ENCODE measurements around the gene PDGFA. TPM values are rescaled to one million over a fixed set of nuclear protein-coding genes. Genes with fewer than 3 reads are reported as not detected.

The PDGFA gene
- total and polyA plus RNA-seq, 5 experiments from 2014 or later: 0.21 to 0.30 TPM; not detected in 3

DNA sequence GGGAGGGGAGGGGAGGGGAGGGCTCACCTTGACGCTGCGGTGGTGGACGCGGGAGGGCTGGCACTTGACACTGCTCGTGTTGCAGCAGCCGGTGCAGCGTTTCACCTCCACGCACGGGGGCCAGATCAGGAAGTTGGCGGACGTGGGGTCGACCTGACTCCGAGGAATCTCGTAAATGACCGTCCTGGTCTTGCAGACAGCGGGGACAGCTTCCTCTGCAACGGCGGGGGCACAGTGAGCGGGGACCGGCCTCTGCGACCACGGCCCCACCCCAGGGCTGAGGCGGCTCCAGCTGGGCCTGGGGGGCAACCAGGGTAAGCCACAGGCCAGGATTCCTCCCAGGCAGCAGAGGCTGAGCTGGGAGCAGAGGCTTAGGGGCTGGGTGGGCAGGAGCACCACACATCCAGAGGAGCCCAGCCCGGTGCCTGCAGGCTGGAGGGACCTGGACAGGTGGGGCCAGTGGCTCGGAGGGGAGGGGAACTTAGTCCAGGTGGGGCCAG, 8.8 kb downstream of the PDGFA start:
- Mint-ChIP-seq H3K9me3 (no peaks in the 10 kb centered on the region), H3K27me3 (peaks cover 0 to 20% (median 8%) of the 10 kb centered on the region in 5 donors), H3K4me1 (no peaks in the 10 kb centered on the region), H3K4me3 (no peak overlapping the region), H3K27ac (no peak overlapping the region), H3K36me3 (no peaks in the 10 kb centered on the region)
- ATAC-seq (no peak), DNase-seq (peak in 1 of 10 donors; percentile 3)
- POLR2A ChIA-PET: no interaction called here

DNA sequence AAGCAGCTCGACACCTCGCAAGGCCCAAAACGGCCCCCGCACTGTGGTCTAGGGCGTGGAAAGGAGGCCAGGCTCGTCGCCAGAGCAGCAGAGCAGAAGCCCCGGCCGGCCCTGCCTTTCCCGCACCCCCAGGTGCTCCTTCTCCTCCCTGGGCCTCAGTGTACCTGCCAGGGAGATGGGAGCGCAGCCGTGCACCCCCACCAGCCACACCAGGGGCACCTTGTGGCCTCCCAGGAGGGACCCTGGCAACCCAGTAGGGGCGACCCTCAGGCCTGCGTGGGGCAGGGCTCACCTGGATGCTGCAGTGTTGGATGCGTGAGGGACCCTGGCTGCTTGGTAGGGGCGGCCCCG, 9.5 kb downstream of the PDGFA start:
- no peak for ATAC-seq

DNA sequence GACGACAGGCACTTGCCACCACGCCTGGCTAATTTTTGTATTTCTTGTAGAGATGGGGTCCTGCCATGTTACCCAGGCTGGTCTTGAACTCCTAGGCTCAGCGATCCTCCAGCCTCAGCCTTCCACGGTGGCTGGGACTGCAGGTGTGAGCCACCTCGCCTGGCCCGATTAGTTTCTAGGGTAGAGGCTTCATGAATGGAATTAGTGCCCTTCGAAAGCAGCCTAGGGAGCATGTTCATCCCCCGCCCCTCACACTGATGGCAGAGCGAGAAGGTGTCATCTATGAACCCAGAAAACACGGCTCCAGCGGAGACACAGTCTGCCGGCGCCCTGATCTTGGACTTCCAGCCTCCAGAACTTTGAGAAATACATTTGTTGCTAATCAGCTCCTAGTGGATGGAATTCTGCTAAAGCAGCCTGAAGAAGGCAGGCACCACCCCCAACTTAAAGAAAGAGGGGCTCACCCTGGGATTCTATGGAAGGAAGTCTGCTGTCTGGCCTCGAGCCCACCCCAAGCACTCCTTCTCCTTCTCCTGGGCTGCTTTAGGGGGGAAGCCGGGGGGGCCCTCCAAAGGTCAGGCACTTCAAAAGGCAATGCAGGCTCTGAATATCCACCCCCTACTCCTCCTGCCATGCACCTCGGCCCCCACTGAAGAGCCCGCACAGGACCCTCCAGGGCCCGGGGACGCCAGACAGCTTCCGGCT, 10.1 kb downstream of the PDGFA start:
- no peak overlapping the region for H3K27ac Mint-ChIP-seq
- no peak overlapping the region for H3K4me3 Mint-ChIP-seq
- ATAC-seq (no peak), DNase-seq (no peak)
- H3K27me3 Mint-ChIP-seq: peaks cover 0 to 8% (median 5%) of the 10 kb centered on the region in 5 donors
- no peaks in the 10 kb centered on the region for H3K36me3 Mint-ChIP-seq
- no peaks in the 10 kb centered on the region for H3K9me3 Mint-ChIP-seq
- no peaks in the 10 kb centered on the region for H3K4me1 Mint-ChIP-seq
- POLR2A ChIA-PET: no interaction called here

More for the DNA sequence above, 9.5 kb downstream of the PDGFA start:
- Mint-ChIP-seq H3K4me1 (no peaks in the 10 kb centered on the region), H3K4me3 (no peak overlapping the region), H3K9me3 (no peaks in the 10 kb centered on the region), H3K27me3 (peaks cover 0 to 13% (median 5%) of the 10 kb centered on the region in 5 donors), H3K27ac (no peak overlapping the region), H3K36me3 (no peaks in the 10 kb centered on the region)
- DNase-seq: no peak
- POLR2A ChIA-PET: no interaction called here

DNA sequence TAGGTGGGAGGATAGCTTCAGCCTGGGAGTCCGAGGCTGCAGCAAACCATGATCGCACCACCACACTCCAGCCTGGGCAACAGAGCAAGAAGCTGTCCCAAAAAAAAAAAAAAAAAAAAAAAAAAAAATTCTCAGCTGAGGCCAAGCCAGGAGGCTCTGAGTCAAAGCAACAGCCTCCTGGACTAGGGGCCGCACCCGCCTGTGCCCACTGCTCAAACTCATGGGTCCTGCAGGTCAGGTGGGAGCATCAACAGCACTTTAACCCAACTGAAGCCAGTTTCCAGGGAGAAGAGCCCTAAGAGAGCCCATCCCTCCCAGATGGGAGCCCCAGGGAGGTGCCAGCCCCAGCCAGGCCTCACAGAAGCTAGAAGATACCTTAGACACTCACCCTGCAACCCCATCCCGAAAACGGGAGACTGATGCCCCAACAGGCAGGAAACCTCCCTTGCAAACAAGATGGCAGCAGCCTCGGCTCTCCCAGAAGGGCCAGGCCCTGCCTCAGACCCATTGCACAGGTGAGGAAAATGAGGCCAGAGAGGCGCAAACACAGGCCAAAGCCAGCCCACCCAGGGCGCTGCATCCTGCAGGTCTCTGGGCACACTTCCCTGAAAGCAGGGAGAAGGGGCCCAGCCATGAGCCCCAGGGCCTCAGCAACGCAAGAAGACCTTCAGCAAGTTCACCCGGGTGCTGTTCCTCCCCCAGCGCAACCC, 11.0 kb downstream of the PDGFA start:
- Mint-ChIP-seq H3K36me3 (no peaks in the 10 kb centered on the region), H3K27ac (no peak overlapping the region), H3K27me3 (peaks cover 0 to 2% (median under 1%) of the 10 kb centered on the region in 5 donors), H3K4me1 (no peaks in the 10 kb centered on the region), H3K9me3 (no peaks in the 10 kb centered on the region), H3K4me3 (no peak overlapping the region)
- DNase-seq: no peak
- POLR2A ChIA-PET: interaction anchor here (0.7 kb wide), 1 partner anchor 161 kb away, joined by 6 read pairs; no protein-coding TSS in a partner anchor
- no peak for ATAC-seq

DNA sequence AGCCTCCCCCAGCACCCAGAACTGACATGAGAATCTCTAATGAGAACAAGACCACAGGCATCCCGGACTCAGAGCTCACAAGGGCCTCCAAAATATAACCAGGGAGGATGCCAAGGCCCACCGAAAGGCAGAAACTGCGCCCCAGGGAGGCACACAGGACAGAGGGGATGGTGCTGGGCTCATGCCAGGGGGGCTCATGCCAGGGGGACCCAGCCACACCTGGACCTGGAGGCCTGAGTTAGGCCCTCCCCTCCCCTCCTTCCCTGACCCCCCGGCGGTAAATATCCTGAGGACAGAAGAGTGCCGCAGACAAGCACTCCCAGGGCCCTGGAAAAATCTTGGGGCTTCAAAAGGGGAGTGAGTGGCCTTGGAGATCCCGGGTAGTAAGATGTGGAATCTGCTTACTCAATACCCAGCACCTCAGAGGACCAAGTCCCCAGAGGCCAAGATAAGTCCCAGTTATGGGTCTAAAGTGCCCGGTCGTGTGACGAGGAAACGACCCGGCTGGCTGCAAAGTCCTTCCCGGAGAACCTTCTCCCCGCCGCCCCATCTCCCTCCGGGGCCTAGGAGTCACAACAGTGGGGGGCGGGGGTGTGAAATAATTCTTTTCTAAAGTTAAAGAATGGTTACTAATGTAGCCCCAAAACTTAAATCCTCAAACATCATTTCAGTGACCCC, 11.9 kb downstream of the PDGFA start:
- POLR2A ChIA-PET: interaction anchor here (0.6 to 0.7 kb wide), 2 partner anchors 160 to 201 kb away, joined by 4 to 6 read pairs; no protein-coding TSS in a partner anchor
- ATAC-seq (no peak), DNase-seq (no peak)
- Mint-ChIP-seq H3K27me3 (no peaks in the 10 kb centered on the region), H3K36me3 (no peaks in the 10 kb centered on the region), H3K4me1 (no peaks in the 10 kb centered on the region), H3K27ac (no peak overlapping the region), H3K4me3 (no peak overlapping the region), H3K9me3 (no peaks in the 10 kb centered on the region)

DNA sequence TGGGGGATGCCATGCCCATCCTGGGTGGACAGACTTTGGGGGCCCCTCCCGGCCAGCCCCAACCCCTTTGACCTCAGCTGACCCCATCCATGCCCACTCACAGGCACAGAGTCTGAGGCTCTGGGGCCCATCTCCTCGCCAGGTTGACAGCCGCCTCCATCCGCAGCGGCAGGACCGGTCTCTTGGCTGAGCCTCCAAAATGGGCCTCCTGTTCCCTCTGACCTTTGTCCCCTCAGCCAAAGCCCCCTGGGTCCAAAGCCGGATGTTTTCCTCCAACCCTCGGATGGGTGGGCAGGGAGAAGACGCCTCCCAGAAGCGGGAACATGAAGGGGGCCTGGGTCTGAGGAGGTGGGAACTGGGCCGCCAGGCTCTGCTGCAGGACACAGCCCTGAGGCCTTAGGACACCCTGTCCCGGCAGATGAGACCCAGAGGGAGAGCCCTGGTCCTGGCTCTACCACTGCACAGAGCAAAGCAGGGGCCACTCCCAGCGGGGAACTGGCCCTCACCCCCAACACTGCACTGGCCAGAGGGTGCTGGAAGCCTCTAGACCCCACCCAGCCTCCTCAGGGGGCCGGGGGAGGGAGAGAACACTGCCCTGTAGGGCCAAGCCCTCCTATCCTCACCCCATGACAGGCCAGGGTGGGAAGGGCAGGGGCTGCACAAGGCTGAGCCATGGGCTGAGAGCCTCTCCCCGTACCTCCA, 12.6 kb downstream of the PDGFA start:
- Mint-ChIP-seq H3K27me3 (no peaks in the 10 kb centered on the region), H3K4me1 (no peaks in the 10 kb centered on the region), H3K27ac (no peak overlapping the region), H3K4me3 (no peak overlapping the region), H3K36me3 (no peaks in the 10 kb centered on the region), H3K9me3 (no peaks in the 10 kb centered on the region)
- POLR2A ChIA-PET: interaction anchor here (0.6 kb wide), 1 partner anchor 202 kb away, joined by 4 read pairs; no protein-coding TSS in a partner anchor
- DNase-seq: peak in 1 of 10 donors; percentile 3
- no peak for ATAC-seq

DNA sequence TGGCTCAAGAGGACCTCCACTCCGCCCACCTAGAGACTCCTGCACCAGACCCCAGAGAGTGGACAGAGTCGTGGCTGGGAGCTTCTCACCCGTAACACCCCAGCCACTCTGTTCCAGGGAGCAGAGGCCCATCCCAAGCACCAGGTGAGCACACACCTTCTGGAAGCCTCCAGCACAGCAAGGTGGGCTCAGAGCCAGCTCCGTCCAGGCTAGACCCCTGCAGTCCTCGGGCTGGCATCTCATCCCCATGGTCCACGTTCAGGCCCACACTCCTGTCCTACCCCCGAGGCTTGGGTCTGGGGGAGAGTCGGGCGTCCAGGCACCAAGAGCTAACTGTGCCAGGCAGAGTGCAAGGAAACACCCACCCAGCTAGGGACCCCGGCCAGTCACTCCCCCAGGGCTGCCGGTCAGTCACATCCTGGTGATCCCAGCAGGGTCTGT, 13.2 kb downstream of the PDGFA start:
- Mint-ChIP-seq H3K36me3 (no peaks in the 10 kb centered on the region), H3K4me3 (no peak overlapping the region), H3K27me3 (no peaks in the 10 kb centered on the region), H3K27ac (no peak overlapping the region), H3K4me1 (no peaks in the 10 kb centered on the region), H3K9me3 (no peaks in the 10 kb centered on the region)
- ATAC-seq (no peak), DNase-seq (no peak)
- POLR2A ChIA-PET: no interaction called here

DNA sequence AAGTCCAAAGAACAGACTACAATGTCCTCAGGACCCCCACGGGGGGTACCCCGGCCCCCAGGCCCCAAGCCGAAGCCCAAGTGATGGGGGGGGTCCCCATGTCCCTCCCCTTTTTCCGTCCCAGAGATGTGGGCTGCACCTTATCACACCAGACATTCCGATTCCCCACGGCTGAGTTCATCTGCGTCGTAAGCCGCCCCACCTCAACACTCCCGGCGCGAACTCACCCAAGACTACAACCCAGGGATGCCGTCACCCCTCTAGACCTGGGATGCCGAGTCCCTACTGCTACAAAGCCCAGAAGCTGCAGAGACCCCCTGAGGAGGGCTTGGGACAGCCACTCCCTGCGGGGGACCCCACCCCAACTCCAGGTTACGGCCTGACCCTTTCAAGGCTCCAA, 14.5 kb downstream of the PDGFA start:
- ATAC-seq: no peak
- Mint-ChIP-seq H3K4me1 (peaks cover 0 to 2% (median 0%) of the 10 kb centered on the region in 4 donors), H3K27ac (peak overlapping the region in 2 of 10 donors; percentile 15 to 41), H3K27me3 (no peaks in the 10 kb centered on the region), H3K36me3 (no peaks in the 10 kb centered on the region), H3K9me3 (no peaks in the 10 kb centered on the region), H3K4me3 (no peak overlapping the region)
- DNase-seq: no peak
- POLR2A ChIA-PET: no interaction called here

DNA sequence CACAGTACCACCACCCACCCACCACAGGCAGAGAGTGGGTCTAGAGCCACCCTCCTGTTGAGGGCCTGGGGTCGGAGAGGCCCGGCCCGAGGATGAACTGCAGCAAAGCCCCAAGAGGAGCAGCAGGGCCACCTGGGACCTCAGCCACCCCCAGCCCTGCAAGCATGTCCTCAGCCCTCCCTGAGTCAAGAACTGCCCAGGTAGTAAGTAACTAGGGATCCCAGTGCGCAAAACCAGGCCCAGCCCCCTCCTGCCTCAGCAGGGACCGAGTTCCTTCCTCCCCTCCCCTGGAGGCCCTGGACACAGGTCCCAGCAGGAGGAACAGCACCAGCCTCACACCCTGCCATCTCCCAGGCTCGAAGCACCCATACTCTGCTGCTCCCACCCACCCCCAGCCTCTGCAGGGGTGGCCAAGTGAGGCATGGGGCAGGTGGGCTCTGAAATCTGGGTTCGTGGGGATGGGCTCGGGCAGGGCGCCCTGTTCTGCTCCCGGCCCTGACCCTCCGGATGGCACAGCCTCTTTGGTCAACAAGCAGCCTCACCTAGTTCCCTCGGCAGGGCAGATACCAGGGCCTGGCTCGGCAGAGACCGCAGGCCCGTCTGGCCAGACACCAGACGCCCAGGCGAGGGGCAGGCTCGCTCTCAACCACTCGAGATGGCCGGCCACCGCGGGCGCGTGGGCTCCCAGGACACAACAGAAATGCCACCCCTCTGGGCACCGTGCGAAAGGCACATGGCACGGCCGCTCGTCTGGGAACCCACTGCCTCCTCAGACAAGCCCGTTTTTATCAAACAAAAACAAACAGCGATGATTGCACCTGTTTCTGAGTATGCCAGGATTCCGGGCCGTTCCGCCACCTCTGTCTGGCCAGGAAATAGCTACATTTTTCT, 15.2 kb downstream of the PDGFA start:
- H3K27me3 Mint-ChIP-seq: no peaks in the 10 kb centered on the region
- H3K9me3 Mint-ChIP-seq: no peaks in the 10 kb centered on the region
- H3K27ac Mint-ChIP-seq: peak overlapping the region in 1 of 10 donors; percentile 41
- H3K4me3 Mint-ChIP-seq: no peak overlapping the region
- H3K36me3 Mint-ChIP-seq: no peaks in the 10 kb centered on the region
- peaks cover 0 to 2% (median 0%) of the 10 kb centered on the region in 4 donors for H3K4me1 Mint-ChIP-seq
- POLR2A ChIA-PET: no interaction called here
- ATAC-seq (no peak), DNase-seq (no peak)

DNA sequence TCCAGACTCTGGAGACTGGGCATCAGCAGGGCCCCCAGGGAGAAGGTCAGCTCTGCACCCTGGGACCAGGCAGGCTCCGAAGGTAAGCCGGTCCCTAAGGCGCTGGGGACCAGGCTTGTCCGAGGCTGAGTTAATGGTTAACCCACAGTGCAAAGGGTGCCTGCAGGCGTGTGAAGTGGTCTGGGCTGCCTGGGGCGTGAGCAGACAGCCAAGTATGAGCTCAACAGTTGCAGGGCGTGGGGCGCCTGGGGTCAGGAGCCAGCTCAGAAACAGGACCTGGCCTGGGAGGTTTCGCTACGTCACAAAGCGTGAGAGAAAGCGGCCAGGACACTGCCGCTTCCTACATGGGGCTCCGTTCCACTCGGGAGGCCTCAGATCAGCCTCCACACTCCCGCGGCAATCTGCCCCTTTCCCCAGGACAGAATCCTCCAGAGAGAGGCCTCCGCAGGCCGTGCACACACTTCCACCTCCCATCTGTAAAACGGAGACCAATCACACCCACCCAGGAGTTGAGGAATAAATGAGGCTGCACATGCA, 16.0 kb downstream of the PDGFA start:
- Mint-ChIP-seq H3K4me3 (no peak overlapping the region), H3K36me3 (no peaks in the 10 kb centered on the region), H3K27me3 (no peaks in the 10 kb centered on the region), H3K4me1 (peaks cover 0 to 2% (median 0%) of the 10 kb centered on the region in 4 donors), H3K27ac (no peak overlapping the region), H3K9me3 (no peaks in the 10 kb centered on the region)
- DNase-seq (no peak), ATAC-seq (no peak)
- POLR2A ChIA-PET: no interaction called here

DNA sequence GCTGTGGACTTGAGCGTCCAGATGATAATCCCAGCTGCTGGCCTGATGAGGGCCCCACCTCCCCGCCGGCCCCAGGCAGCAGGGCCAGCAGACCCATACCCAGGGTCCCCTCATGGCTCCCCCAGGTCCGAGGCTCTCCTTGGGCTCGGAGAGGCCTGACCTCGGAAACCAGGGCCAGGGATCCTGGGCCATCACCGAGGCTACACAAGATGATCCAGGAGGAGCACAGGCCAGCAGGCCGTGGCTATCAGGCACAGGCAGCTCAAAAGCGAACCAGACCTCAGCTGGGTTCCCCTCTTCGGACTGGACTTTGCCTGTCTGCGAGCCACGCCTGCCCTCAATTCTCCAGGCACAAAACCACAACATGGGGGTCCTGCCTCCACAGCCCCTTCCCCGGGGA, 17.4 kb downstream of the PDGFA start:
- Mint-ChIP-seq H3K27ac (no peak overlapping the region), H3K4me3 (no peak overlapping the region), H3K27me3 (no peaks in the 10 kb centered on the region), H3K36me3 (no peaks in the 10 kb centered on the region), H3K9me3 (no peaks in the 10 kb centered on the region), H3K4me1 (peaks cover 5 to 11% (median 9%) of the 10 kb centered on the region in 4 donors)
- no peak for DNase-seq
- no peak for ATAC-seq
- POLR2A ChIA-PET: interaction anchor here (0.6 kb wide), 1 partner anchor 75 kb away, joined by 3 read pairs; no protein-coding TSS in a partner anchor

All from naive thymus-derived CD8-positive, alpha-beta T cell (primary cell).